Activated CD4-positive, CD25-positive, alpha-beta regulatory T cell (primary cell): ENCODE results near the gene KCNJ9.
"Not testable (repeated sequence)": the region's sequence is repeated elsewhere in the genome, so short reads cannot be mapped to it uniquely, and the experiment has no call there.

Experiments used
- DNase-seq, 4 experiments: peaks; one replicate each; lab custom pipeline; 2025; lab: John Stamatoyannopoulos, UW

Gene KCNJ9

DNA sequence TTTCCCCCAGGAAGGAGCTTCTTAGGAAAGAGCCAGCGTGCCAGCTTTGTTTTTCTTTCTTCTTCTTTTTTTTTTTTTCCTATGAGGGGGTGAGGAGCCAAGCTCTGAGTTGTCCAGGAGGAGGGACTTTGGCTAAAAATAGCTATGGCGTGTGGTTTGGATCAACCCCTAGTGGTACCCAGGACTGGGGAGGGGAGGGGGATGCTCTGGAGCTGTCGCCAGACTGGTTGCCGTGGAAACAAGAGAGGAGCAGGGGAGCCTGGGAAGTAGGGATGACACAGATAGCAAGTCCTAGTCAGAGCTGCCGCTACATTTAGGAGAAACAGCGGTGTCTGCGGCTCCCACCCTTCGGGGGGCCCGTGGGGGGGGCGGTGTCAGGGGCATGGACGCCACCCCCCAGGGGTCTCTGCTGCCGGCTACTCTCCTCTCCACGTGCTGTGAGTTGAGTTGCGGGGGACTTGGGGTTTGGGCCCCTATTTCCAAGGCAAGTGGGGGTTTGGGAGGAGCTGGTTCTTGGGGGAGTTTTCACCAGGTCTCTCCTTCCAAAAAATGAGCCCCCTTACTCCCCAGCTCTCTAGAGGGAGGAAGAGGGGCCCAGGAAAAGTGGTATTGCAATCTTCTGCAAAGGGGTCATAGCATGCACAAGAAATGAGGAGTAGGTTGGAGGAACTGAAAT lies at the start of gene KCNJ9:
TSS of gene KCNJ9 (plus strand) at position 278 of the 676 bp plus-strand sequence. CDS start 2,493 bp downstream, outside the sequence.
- no peak for DNase-seq

DNA sequence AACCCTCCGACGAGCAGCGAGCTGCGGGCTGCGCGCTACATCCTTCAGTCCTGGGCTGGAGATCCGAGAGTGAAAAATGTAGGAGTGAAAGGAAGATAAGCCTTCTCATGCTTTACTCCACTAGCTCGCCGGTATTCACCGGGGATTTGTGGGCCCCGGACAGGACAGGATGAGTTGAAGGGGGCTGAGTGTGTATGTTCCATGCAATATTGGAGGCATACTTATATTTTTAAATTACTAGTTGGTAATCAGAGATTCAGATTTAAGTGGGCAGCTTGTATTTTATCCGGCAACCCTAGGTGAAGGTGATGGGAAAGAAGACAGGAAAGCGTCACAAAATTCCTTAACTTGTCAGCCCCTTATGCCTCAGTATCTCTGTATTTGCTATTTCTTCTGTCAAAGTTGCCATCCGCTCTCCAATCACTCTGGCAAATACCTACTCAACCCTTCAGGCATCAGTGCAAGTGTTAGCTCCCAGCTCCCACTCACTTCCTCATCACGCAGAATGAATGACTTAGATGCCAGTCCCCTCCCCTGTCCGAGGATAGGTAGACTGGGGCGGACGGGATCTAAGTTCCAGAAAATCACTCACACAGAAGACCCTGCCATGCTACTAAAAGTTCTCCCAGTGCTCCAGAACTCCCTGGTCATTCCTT lies 49.0 kb upstream of the KCNJ9 start:
- no peak for DNase-seq

DNA sequence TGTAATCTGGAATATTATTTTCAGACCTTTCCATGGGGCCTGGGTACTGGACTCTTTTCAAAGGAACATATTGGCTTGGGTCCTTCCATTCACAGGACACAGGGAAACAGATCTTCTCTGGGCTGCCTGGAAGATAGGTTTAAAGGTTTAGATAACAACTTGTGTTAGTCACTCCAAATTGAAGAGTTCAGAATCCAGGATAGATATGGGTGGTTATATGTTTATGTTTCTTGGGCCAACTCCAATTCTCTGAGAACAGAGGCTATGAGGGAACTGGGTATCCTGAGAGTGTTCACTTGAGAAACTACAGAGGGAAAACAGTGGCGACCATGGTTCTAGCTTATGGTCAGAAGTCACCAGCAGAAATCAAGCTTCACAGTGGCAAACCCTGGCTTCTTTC lies 40.9 kb upstream of the KCNJ9 start:
- no peak for DNase-seq

DNA sequence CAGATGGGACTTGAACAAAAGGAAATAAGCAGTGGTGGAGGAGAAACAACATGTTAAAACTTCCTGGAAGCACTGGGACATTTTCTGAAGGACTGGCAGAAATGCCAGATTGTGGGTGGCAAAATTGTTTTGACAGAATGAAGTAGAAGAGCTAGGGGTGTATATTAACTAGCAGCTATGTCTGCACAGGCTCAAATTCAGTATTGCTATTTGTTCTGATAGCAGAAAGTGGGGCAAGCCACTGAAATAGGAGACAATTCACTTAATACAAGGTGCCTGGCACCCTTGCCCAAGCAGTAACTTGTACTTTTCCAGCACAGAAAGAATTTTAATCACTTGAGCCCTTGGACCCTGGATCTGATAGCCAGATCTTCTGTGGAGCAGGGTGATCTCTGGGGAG lies 37.8 kb upstream of the KCNJ9 start:
- no peak for DNase-seq

DNA sequence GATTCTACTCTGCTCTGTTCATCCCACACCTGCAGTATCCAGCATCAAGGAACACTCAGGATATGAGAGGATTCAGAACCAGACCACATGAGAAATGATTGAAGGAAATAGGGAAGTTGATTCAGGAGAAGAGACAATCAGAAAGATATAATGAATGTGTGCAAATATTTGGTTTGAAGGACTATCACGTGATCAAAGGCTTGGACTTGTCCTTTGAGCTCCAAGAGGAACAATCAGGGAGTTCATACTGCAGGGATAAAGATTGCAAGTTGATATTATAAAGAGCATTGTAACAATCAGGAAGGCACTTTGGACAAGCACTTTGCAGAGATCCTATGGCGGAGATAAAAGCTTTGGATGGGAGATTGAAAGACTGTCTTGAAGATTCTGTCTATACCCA lies 35.7 kb upstream of the KCNJ9 start:
- DNase-seq = no peak

DNA sequence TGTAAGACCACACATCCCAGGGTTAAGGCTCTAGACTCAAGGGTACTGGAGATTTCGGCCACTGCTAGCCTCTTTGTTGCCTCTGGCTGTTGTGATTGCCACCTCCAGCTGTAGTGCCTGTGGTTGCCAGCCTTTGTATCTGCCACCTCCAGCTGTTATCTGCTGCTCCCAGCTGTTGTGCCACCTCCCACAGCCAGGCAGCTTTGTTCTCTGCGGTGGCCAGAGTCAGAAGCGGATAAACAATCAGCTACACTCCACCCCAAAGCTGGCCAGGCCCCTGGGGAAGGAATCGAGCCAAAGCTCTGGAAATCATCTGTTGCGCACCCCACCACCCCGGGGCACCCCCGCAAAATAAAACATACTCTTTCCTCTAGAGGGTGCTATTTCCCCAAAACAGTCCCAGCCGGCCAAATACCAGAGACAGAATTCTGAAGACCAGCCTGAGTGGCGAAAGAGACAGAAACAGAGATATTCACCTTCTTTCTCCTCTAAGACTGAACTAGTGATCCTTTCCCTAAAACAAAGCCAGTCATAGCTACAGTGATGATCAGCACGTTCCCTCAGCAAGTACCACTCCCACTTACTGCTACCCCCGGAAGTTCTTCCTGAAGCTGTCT lies 34.7 kb upstream of the KCNJ9 start:
- no peak for DNase-seq

DNA sequence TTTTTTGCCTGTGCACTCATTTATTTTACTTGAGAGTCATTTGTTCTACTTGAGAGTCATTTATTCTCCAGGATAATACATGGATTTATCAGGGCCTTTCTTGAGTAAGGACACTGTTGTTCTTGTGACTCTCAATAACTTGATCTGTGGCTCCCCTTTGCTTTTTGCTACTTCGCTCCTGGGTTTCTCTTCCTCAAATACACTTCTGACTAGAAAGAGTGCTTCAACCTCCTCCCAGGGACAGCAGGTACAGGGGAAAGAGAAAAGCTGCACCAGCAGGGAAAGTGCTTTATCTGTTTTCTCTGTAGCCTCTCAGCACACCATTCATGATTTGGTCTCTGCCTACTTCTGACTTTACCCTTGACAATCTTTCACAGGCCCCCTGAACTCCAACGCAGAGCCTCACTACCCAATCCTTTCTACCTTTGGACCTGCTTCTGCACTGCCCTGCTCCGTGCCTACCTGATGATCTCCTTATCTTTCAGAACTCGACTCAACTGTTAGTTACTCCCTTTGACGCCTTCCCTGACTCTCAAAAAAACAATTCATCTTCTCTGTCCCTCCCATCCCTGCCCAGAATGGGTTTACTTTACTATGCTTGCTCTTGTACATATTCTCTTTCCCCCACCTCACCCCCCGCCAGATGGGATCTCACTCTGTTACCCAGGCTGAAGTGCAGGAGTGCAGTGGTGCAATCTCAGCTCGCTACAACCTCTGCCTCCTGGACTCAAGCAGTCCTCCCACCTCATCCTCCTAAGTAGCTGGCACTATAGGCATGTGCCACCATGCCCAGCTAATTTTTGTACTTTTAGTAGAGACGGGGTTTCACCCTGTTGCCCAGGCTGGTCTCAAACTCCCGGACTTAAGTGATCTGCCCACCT lies 34.0 kb upstream of the KCNJ9 start:
- no peak for DNase-seq

DNA sequence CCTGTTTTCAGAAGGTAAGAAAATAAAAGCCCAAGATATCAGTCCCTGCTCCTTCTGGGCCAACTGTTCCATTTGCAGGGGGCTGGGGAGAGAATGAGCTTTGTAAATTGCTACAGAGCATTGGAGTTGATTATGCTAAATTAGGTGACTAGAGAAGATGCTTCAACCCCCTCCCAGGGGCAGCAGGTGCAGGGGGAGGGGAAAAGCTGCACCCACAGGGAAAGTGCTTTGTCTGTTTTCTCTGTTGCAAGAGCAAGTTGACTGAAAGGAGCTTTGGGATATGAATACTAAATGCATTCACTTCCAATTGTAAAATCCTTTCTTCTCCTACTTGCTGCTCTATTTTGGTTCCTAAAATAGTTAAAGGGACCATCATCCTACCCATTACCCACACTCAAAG lies 33.0 kb upstream of the KCNJ9 start:
- no peak for DNase-seq

DNA sequence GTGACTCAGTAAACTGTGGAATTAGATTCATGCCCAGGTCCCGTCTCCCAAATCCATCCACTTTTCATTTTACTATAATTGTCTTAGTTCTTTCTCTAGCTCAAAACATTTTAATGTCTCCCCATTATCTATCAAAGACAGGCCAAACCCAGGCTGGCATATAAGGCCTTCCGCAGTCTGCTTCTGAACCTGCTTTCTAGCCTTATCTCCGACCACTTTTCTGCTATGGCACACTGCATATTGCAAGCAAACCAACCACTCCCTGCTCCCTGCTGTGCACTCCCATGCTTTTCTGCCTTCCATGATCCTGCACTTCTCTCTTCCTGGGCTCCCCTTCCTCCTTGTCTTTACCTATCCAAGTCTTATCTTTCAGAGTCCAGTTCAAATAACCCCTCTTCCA lies 32.2 kb upstream of the KCNJ9 start:
- no peak for DNase-seq

DNA sequence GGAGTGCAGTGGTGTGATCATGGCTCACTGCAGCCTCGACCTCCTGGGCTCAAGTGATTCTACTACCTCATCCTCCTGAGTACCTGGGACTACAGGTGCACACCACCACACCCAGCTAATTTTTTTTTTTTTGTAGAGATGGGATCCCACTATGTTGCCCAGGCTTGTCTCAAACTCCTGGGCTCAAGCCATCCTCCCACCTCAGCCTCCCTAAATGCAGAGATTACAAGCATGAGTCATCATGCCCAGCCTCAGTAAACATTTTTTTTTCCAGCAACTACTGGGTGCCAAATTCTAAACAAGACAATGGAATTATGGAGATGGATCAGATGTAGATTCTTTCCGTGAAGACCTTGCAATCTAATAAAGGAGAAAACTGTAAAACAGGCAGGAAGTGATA lies 31.2 kb upstream of the KCNJ9 start:
- not testable (repeated sequence) for DNase-seq

DNA sequence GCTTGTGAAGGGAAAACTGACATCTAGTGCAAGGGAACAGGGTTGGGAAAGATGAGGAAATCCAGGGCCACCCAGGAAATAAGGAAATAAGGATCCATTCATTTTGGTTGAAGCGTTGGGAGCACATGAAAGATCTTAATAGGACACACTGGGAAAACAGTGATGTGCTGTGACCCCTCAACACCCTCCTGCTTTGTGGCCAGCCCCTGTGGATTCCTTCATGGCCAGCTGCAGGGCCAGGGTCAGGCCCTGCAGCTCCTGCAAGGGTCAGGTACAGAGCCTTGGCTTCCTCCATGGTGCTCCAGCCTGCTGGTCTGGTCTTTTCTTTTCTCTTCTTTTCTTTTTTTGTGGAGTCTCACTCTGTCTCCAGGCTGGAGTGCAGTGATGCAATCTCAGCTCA lies 30.7 kb upstream of the KCNJ9 start:
- DNase-seq = no peak

DNA sequence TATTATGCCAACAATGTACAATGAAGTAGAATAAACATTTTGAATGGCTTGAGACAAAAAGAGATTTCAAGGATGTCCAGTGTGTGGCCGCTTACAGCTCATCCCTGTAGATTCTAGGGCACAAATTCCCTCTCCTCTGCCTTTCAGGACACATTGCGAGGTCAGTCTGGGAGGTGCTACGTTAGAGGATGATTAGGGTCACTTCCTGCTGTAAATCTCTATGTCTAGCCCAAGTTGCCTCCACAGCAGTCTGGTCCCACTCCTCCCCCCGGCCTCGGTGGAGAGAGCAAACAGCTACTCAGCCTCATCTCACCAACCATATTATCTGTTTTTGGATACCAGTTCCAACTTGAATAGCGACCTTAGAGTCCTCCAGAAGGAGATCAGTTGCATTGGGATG lies 28.4 kb upstream of the KCNJ9 start:
- DNase-seq = no peak

DNA sequence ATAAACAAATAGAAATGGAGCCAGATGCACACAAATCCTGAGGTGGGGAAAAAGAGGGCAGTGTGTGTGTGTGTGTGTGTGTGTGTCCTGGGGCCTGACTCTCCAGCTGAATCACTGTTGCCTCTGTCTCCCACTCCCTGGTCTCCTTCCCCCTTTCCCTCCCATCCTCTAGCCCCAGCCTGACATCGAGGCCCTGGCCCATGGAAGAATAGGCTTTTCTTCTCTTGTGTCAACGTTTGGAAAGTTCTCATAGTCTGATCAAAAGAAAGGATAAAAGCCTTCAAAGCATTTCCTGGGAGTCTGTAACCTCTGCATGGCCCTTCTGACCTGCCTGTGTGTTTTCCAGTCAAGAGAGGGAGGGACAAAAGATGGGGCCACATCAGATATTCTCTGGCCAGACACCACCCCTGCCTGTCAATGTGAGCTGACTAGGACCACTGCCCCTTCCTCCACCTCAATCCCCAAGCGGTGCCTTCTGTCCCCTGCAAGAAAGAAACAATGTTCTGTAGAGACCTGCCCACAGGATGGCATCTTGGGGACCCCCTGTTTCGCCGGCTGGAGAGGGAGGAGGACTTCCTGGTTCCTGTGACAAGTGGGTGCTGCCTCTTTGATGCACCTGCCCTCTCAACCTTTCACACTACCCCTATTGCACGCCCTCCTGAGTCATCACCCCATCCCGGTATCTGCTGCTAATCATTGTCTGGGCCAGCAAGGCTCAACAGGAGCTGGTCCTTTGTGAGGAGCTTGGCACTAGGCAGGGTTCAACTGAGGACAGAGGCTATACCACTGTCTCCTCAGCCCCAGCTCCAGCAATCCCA lies 27.6 kb upstream of the KCNJ9 start:
- DNase-seq = no peak

DNA sequence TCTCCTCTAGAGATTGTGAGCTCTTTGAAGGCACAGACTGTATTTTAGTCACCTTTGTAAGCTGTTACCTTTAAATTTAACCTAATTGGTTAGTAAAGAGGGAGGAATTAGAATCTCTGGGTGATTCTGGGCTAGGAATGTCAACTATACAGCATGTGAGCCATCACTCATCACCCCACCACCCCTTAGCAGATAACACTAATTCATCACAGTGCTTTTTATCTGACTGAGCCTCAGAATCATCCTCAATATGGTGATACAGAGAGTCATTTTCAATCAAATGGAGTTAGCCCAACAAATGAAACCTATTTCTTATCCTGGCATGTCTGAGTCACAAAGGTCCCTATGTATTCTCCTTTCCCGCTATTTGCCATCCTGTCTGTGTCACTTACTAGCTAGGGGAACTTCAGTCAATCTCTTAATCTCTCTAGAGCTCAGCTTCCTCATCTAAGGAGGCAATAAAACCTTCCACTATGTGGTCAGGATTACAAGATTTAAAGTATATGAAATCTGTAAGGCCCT lies 24.6 kb upstream of the KCNJ9 start:
- DNase-seq = no peak

DNA sequence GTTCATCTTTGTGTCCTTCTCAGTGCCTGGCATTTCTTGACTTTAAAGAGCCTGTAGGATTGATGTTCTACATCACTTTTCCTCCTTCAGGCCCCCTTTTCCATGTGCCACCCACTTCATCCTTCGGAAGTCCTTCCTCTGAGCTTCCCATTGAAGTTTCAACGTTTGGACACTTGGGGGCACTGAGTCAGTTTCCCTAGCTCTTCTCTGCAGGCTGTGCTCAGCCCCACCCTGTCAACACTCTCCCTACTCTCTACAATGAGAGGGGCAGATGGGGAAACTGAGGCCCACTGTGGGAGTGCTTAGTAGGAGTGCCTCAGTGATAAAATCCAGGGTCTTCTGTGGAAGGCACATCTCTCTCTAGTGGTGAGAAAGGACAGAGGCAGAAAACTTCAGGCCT lies 23.3 kb upstream of the KCNJ9 start:
- DNase-seq = no peak

DNA sequence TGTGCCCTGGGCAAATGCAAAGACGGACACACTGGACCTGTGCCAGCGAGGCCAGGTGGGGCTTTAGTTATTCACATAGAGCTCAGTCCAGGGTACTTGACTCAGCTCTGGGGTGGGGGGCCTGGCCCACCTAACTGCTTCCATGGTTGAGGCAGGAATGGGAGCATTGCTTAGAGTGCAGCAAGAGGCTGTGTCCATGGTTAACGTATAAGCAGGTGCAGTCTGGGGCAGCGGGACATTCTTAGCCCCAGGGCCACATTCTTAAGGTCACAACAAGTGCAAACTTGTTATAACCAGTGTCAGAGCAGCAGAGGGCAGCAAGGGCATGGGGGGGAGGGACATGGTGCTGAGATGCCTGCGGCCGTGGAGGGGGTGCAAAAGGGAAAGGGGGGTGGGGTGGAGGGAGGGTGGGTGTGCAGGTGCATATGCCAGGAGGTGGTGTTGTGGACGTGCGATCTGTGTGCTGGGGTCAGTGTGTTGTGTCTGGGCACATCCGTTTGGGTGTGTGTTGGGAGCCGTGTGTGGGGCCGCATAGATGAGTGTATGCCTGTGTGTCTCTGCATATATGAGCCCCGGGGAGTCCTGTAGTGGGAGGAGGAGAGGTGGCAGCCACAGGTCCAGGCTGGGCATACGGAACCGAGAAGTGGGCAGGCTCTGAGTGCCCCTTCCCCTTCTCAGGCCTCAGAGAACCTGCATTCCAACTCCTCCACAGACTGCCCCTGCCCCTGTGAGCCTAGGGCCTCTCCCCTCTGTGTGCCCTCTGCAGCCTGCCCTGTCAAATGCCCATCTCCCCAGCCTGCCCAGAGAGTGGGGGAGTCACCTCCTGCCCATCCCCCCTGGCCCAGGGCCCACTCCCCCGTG lies 19.7 kb upstream of the KCNJ9 start:
- no peak for DNase-seq

DNA sequence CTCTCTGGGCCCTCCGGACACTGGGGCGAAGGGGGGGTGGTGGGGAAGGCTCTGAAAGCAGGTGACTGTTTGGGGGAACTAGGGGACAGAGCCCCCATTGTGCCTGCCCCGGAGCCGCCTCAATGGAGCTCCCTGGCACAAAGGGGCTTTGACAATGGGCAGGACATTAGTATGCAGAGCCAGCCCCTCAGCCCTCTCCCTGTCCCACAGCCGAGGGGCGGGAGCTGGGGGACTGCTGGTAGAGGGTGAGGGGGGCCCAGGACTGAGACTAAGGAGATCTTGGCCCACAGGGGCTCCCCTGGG lies 19.2 kb upstream of the KCNJ9 start:
- no peak for DNase-seq

DNA sequence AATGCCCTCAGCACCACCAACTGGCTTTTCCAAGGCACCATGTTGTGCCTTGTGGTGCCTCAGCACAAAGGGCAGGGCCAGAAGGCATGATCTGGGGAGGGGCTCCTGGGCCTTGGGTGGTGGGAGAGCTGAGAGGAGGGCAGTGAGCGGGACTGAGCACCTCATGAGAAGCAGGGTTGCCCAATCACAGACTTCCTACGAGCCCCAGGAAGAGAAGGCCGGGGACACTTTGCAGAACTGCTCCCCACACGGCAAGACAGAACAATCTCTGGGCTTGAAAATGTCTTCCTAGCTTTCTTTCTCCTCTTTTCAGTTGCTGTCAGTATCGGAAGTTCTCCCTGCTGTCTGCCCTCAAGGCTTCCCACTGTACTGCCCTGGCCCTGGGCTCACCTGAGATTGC lies 18.2 kb upstream of the KCNJ9 start:
- DNase-seq = no peak

DNA sequence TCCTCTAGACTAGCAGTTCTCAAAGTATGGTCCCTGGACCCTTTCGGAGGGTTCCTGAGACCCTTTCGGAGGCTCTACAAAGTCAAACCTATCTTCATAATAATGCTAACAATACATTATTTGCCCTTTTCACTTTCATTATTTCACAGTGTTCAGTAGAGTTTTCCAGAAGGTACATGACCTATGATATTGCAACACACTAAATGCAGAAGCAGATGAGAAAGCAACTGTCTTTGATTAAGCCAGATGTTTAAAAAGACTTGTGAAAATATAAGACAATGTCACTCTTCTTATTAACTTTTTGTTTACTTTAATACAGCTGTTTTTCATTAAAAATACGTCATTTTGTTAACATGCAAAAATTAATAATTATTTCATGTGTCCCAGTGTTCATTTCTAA lies 17.2 kb upstream of the KCNJ9 start:
- no peak for DNase-seq

DNA sequence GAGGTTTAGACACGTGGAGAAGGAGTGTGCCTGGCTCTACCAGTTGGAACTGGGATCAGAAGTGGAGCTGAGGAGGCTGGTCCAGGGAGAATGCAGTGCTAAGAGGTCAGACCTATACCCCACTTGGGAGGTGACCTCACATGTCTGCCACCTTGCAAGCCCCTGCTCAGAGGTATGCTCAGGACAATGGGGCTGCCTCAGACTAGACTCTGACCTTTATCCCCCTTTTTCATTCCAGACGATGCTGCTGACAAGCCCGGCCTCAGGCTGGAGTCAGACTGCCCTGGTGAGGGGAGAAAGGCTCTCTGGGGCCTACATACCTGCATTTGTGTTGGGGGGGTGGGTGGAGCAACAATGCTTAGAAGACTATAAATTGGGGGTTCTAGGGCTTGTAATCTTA lies 16.6 kb upstream of the KCNJ9 start:
- DNase-seq = no peak
